A673 (cell line): ENCODE data around the gene TMEM270.
"Not testable (repeated sequence)": the region's sequence is repeated elsewhere in the genome, so short reads cannot be mapped to it uniquely, and the experiment has no call there.

Source experiments
- EZH2 ChIP-seq: fragments of 200-600 bp; sonication (generic); IDR thresholded peaks from 2 replicates; pipeline ENCODE4 v1.6.1; 2017; ENCODE audit warnings: borderline replicate concordance, low read depth, mild to moderate bottlenecking, mixed read lengths, antibody characterized with exemption, low read length; ENCODE audit not compliant: poor library complexity, severe bottlenecking
- TF ChIP-seq, protein P1 (sequence below): fragments of 300-800, 200-600 bp; sonication (generic); conservative IDR thresholded peaks from 2 replicates; pipeline ENCODE4 v1.5.1; 2017; ENCODE audit warnings: low read depth, mild to moderate bottlenecking, antibody characterized with exemption, low read length, moderate library complexity, mixed read lengths

DNA sequence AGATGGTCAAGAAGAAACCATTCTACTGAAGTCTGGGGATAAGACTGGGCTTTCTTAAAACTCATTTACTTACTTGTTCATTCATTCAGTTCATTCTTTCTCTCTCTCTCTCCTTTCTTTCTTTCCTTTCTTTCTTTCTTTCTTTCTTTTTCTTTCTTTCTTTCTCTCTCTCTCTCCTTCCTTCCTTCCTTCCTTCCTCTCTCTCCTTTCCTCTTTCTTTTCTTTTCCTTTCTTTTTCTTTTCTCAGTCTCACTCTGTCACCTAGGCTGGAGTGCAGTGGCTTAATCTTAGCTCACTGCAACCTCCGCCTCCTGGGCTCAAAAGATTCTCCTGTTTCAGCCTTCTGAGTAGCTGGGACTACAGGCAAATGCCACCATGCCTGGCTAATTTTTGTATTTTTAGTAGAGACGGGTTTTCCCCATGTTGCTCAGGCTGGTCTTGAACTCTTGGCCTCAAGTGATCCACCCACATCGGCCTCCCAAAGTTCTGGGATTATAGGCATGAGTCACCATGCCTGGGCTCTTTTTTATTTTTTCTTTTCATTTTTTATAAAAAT lies 24.0 kb downstream of the TMEM270 start:
- TF ChIP-seq, protein P1, sequence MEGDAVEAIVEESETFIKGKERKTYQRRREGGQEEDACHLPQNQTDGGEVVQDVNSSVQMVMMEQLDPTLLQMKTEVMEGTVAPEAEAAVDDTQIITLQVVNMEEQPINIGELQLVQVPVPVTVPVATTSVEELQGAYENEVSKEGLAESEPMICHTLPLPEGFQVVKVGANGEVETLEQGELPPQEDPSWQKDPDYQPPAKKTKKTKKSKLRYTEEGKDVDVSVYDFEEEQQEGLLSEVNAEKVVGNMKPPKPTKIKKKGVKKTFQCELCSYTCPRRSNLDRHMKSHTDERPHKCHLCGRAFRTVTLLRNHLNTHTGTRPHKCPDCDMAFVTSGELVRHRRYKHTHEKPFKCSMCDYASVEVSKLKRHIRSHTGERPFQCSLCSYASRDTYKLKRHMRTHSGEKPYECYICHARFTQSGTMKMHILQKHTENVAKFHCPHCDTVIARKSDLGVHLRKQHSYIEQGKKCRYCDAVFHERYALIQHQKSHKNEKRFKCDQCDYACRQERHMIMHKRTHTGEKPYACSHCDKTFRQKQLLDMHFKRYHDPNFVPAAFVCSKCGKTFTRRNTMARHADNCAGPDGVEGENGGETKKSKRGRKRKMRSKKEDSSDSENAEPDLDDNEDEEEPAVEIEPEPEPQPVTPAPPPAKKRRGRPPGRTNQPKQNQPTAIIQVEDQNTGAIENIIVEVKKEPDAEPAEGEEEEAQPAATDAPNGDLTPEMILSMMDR, result not testable (repeated sequence)
- not testable (repeated sequence) for TF ChIP-seq EZH2
